Measurements from ENCODE around the gene ZNF337. TPM values are rescaled to one million over a fixed set of nuclear protein-coding genes. Genes with fewer than 3 reads are reported as not detected.

Gene ZNF337
- total and polyA plus RNA-seq, 10 of the 15 experiments (the other 5 are each of a cell fraction or from before 2014, with no cell fraction given): 0.60 to 16.8 (median 9.1) TPM

GRCh38 chr20:25692499-25692898 lies 4.2 kb downstream of the ZNF337 start:
- ChIA-PET RAD21 (ENCODE audit: unreplicated experiment) (no interaction called here), CTCF (no interaction called here), SMC1A (ENCODE audit: uncharacterized antibody, unreplicated experiment) (interaction anchor here (0.7 to 1.2 kb wide), 2 partner anchors 68 to 318 kb away, joined by 3 read pairs; no protein-coding TSS in a partner anchor), POLR2A (no interaction called here)
- Histone ChIP-seq H2AFZ (ENCODE audit: control insufficient read depth, low read depth, low read length) (no peak overlapping the region), H3K4me2 (ENCODE audit: control insufficient read depth, insufficient read depth) (no peak overlapping the region), H3K27ac (ENCODE audit: control insufficient read depth, insufficient read depth) (no peak overlapping the region), H4K20me1 (ENCODE audit: control insufficient read depth, insufficient read depth) (no peaks in the 10 kb centered on the region), H3K27me3 (replicated peaks in 1 of 2; ENCODE audit: control insufficient read depth in 2 of 2, insufficient read depth in 2 of 2, low read length in 1 of 2) (no peaks in the 10 kb centered on the region), H3K4me1 (ENCODE audit: control insufficient read depth, insufficient read depth, low read length) (peaks cover 18% of the 10 kb centered on the region), H3K9ac (ENCODE audit: control insufficient read depth, insufficient read depth, low read length) (no peak overlapping the region), H3K4me3 (no peak overlapping the region), H3K79me2 (ENCODE audit: control insufficient read depth, insufficient read depth, low read length) (peaks cover 19% of the 10 kb centered on the region), H3K9me3 (replicated peaks; ENCODE audit: control insufficient read depth, insufficient read depth, low read length) (no peaks in the 10 kb centered on the region), H3K36me3 (ENCODE audit: control insufficient read depth in 2 of 2, insufficient read depth in 2 of 2, low read length in 1 of 2) (no peaks in the 10 kb centered on the region)
- DNase-seq (ENCODE audit: low read depth, low spot score): no peak
- BruUV-seq (replicated peaks): no TSS peak
- in situ Hi-C loops (cut with MboI) (loop anchor here (10.0 kb wide), 1 partner anchor 278 kb away; no protein-coding TSS in a partner anchor), intact Hi-C loops (cut with micrococcal nuclease; ENCODE audit: unreplicated experiment) (no loop called here)
- FAIRE-seq: no peak
- WGBS (ENCODE audit: insufficient coverage, insufficient replicate concordance, low lambda C conversion rate, missing lambda C conversion rate): 42% methylated on average over 2 of the region's 2 CpGs
- TF ChIP-seq IKZF2 (IDR thresholded peaks at IDR 0.05): peak; percentile 29 to 57; a peak in 1 of 4 replicates
- TF ChIP-seq CHD1 (IDR thresholded peaks at IDR 0.05; ENCODE audit: low read depth, low read length): no peak
- TF ChIP-seq HCFC1 (IDR thresholded peaks at IDR 0.05; ENCODE audit: low read length): no peak
- TF ChIP-seq CTCF (IDR thresholded peaks at IDR 0.05 in 2 of 3, conservative IDR thresholded peaks at IDR 0.05 in 1 of 3; ENCODE audit: control insufficient read depth in 2 of 3, extremely low read depth in 1 of 3, insufficient read depth in 1 of 3, low read depth in 3 of 3, low read length in 3 of 3): peak in 1 of 3 experiments; percentile 9; a peak in 1 of 6 replicates
- TF ChIP-seq ELK1 (IDR thresholded peaks at IDR 0.05; ENCODE audit: low read depth, low read length): no peak
- no peak for TF ChIP-seq TARDBP (IDR thresholded peaks at IDR 0.05; ENCODE audit: borderline replicate concordance)
- TF ChIP-seq SUPT20H (IDR thresholded peaks at IDR 0.05; ENCODE audit: borderline replicate concordance, control insufficient read depth, low read depth, low read length): no peak
- no peak for TF ChIP-seq MAX (IDR thresholded peaks at IDR 0.05; ENCODE audit: low read depth, low read length)
- no peak for TF ChIP-seq BHLHE40 (IDR thresholded peaks at IDR 0.05; ENCODE audit: borderline replicate concordance in 1 of 2, low read depth in 2 of 2, low read length in 1 of 2)
- TF ChIP-seq ZNF622 (IDR thresholded peaks at IDR 0.05): no peak
- 0 out of 2 replicates have a peak, but pooled peaks have one; percentile 8 for TF ChIP-seq TCF12 (IDR thresholded peaks at IDR 0.05; ENCODE audit: low read depth, low read length)
- 0 out of 2 replicates have a peak, but pooled peaks have one; percentile 5 for TF ChIP-seq SPI1 (IDR thresholded peaks at IDR 0.05; ENCODE audit: borderline replicate concordance, insufficient read depth, low read depth, low read length)
- no peak for TF ChIP-seq PML (IDR thresholded peaks at IDR 0.05; ENCODE audit: low read length)
- no peak for TF ChIP-seq SMAD1 (IDR thresholded peaks at IDR 0.05; ENCODE audit: low read depth, partially characterized antibody)
- TF ChIP-seq IKZF1 (conservative IDR thresholded peaks at IDR 0.05): peak; percentile 46; the same call in 1 of the 2 replicates
- TF ChIP-seq ZZZ3 (IDR thresholded peaks at IDR 0.05; ENCODE audit: control insufficient read depth, insufficient read length, low read depth): no peak
- TF ChIP-seq ZBTB4 (CRISPR knock-in tag; IDR thresholded peaks at IDR 0.05): no peak
- ATAC-seq: no peak
